K562 (cell line): ENCODE results near the gene TLCD1. TPM values are rescaled to one million over a fixed set of nuclear protein-coding genes. Genes with fewer than 3 reads are reported as not detected.

Source experiments
- ATF4 ChIP-seq: fragments of 450-650 bp; formaldehyde crosslinking; IDR thresholded peaks from 2 replicates; pipeline ENCODE4 v1.4.0; 2022; ENCODE audit warnings: mild to moderate bottlenecking, moderate library complexity
- CCAR2 ChIP-seq: fragments of 200-400 bp; formaldehyde crosslinking; IDR thresholded peaks from 2 replicates; pipeline ENCODE4 v1.6.1; 2017; ENCODE audit warnings: mild to moderate bottlenecking, low read depth, low read length
- CHD1 ChIP-seq: fragments of 200-600 bp; sonication (generic); IDR thresholded peaks from one replicate; pipeline ENCODE4 v1.6.1; 2012; ENCODE audit warnings: mild to moderate bottlenecking, moderate library complexity, low read length, inconsistent platforms
- COPS2 ChIP-seq: fragments of 450-650 bp; conservative IDR thresholded peaks from 2 replicates; pipeline ENCODE4 v1.6.1; 2016; ENCODE audit warnings: mild to moderate bottlenecking, moderate library complexity
- ELF4 ChIP-seq: fragments of 450-650 bp; formaldehyde crosslinking; IDR thresholded peaks from 2 replicates; pipeline ENCODE4 v1.4.0; 2022; ENCODE audit warnings: missing genetic modification characterization
- GATA2 ChIP-seq: sonication (generic); formaldehyde crosslinking; IDR thresholded peaks from 2 replicates; pipeline ENCODE4 v1.4.0; 2020; ENCODE audit warnings: mild to moderate bottlenecking, missing genetic modification reagents
- HSF4 ChIP-seq: fragments of 250-450 bp; sonication (Bioruptor Pico); IDR thresholded peaks from 2 replicates; pipeline ENCODE4 v2.1.2; 2022; ENCODE audit warnings: mild to moderate bottlenecking, moderate library complexity, borderline replicate concordance
- KAT7 ChIP-seq: sonication (generic); formaldehyde crosslinking; IDR thresholded peaks from 2 replicates; pipeline ENCODE4 v1.8.0; 2022; ENCODE audit warnings: missing genetic modification reagents, mild to moderate bottlenecking, borderline replicate concordance
- LARP7 ChIP-seq: fragments of 450-650 bp; IDR thresholded peaks from 2 replicates; pipeline ENCODE4 v1.6.1; 2016
- MYBL2 ChIP-seq, 2 experiments: fragments of 450-650 bp in 1 of 2; sonication (generic) in 1 of 2; formaldehyde crosslinking in 1 of 2; IDR thresholded peaks; 2 replicates each; pipeline versions ENCODE4 v1.6.1 to v1.8.1; 2017 to 2022; ENCODE audit warnings: borderline replicate concordance in 1 of 2, inconsistent platforms in 1 of 2, low read depth in 1 of 2, mild to moderate bottlenecking in 1 of 2, missing genetic modification reagents in 1 of 2, moderate library complexity in 1 of 2
- NONO ChIP-seq, 2 experiments: fragments of 200-400 bp in 1 of 2; fragments of 450-650 bp in 1 of 2; formaldehyde crosslinking in 1 of 2; IDR thresholded peaks; 2 replicates each; pipeline ENCODE4 v1.6.1; 2017; ENCODE audit warnings: low read depth in 2 of 2, mild to moderate bottlenecking in 2 of 2, moderate library complexity in 2 of 2, low read length in 1 of 2
- RBFOX2 ChIP-seq: fragments of 200-400 bp; formaldehyde crosslinking; IDR thresholded peaks from 2 replicates; pipeline ENCODE4 v1.6.1; 2017; ENCODE audit warnings: low read depth, mild to moderate bottlenecking, low read length, moderate library complexity
- RFX1 ChIP-seq: fragments of 450-650 bp; IDR thresholded peaks from 2 replicates; pipeline ENCODE4 v1.6.1; 2016; ENCODE audit warnings: mild to moderate bottlenecking, moderate library complexity
- RNF219 ChIP-seq: fragments of 250-450 bp; sonication (Bioruptor Pico); IDR thresholded peaks from 2 replicates; pipeline ENCODE4 v1.5.0; 2022; ENCODE audit warnings: mild to moderate bottlenecking
- SRSF1 ChIP-seq: fragments of 200-400 bp; formaldehyde crosslinking; IDR thresholded peaks from 2 replicates; pipeline ENCODE4 v1.6.1; 2017; ENCODE audit warnings: mild to moderate bottlenecking, low read depth, low read length, moderate library complexity
- TAF1 ChIP-seq: IDR thresholded peaks from 2 replicates; pipeline ENCODE4 v1.6.1; 2011; ENCODE audit warnings: mild to moderate bottlenecking, low read length, moderate library complexity; ENCODE audit not compliant: insufficient read depth, control insufficient read depth, severe bottlenecking; ENCODE audit errors: extremely low read depth
- TARDBP ChIP-seq: fragments of 450-650 bp; IDR thresholded peaks from 2 replicates; pipeline ENCODE4 v1.6.1; 2016
- ZKSCAN8 ChIP-seq: fragments of 200-800 bp; sonication (Bioruptor generic); IDR thresholded peaks from 2 replicates; pipeline ENCODE4 v1.6.1; 2016; ENCODE audit warnings: missing genetic modification characterization, missing compliant biosample characterization
- ZNF41 ChIP-seq: fragments of 250-450 bp; sonication (Bioruptor Pico); conservative IDR thresholded peaks from 2 replicates; pipeline ENCODE4 v1.4.0; 2020; ENCODE audit warnings: mild to moderate bottlenecking
- ZNF695 ChIP-seq: fragments of 450-650 bp; formaldehyde crosslinking; IDR thresholded peaks from 2 replicates; pipeline ENCODE4 v1.4.0; 2020; ENCODE audit warnings: mild to moderate bottlenecking, moderate library complexity
- ZSCAN32 ChIP-seq: fragments of 450-650 bp; formaldehyde crosslinking; IDR thresholded peaks from 2 replicates; pipeline ENCODE4 v1.4.0; 2020; ENCODE audit warnings: mild to moderate bottlenecking, moderate library complexity
- polyA plus RNA-seq, 8 experiments: library from polyadenylated mRNA; depleted of rRNA in 4 of 8; stranded (reverse) in 5 of 8; unstranded in 3 of 8; fragments of >200 nt; fragmentation: Nextera tagmentation in 2 of 8; fragmentation: Illumina TruSeq in 1 of 8; extraction: Ambion mirVana in 2 of 8; extraction: Trizol in 1 of 8; gene quantifications; 2 replicates each; pipeline versions ENCODE4 v1.2.1 to v1.2.3, GENCODE V29; 2011 to 2014; ENCODE audit warnings: inconsistent platforms in 1 of 8, missing spikeins in 1 of 8
- total RNA-seq, 7 experiments: library from RNA; depleted of rRNA in 6 of 7; stranded (reverse); fragments of >200 nt in 6 of 7; fragmentation: Illumina TruSeq in 2 of 7; extraction: Trizol in 2 of 7; gene quantifications; 2 replicates each; pipeline versions ENCODE4 v1.2.1 to v1.2.3, GENCODE V29; 2011 to 2021; ENCODE audit warnings: low replicate concordance in 1 of 7
- TF ChIP-seq, protein P1 (sequence below): fragments of 450-650 bp; formaldehyde crosslinking; IDR thresholded peaks from 2 replicates; pipeline ENCODE4 v1.4.0; 2020; ENCODE audit warnings: mild to moderate bottlenecking, mixed read lengths
- TF ChIP-seq, protein P2 (sequence below): fragments of 250-450 bp; sonication (Bioruptor Pico); IDR thresholded peaks from 2 replicates; pipeline ENCODE4 v1.4.0; 2020

The TLCD1 gene
- total and polyA plus RNA-seq, 9 of the 15 experiments (the other 6 are each of a cell fraction or from before 2014, with no cell fraction given), result 6.8 to 37.7 (median 21.7) TPM

DNA sequence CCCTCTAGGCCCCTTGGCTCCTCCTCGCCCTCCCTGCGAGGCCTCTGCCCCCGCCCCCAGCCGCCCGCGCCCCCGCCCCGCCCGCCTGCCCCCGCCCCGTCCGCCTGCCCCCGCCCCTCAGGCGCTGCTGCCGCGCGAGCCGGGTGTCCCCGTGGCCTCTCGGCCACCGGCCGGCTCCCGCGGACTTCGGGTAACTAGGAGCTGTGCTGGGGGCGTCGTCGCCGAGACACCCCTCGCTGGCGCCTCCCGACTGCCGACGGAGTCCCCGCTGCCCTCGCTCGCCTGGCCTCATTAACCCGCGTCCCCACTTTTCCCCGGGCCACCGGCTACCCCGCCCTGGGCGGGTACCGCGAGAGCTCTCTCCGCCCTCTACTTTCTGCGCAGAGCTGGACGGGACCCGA lies at the start of gene TLCD1 (continued):
- peak; percentile 77 for TF ChIP-seq RBFOX2
- TF ChIP-seq, protein P1, sequence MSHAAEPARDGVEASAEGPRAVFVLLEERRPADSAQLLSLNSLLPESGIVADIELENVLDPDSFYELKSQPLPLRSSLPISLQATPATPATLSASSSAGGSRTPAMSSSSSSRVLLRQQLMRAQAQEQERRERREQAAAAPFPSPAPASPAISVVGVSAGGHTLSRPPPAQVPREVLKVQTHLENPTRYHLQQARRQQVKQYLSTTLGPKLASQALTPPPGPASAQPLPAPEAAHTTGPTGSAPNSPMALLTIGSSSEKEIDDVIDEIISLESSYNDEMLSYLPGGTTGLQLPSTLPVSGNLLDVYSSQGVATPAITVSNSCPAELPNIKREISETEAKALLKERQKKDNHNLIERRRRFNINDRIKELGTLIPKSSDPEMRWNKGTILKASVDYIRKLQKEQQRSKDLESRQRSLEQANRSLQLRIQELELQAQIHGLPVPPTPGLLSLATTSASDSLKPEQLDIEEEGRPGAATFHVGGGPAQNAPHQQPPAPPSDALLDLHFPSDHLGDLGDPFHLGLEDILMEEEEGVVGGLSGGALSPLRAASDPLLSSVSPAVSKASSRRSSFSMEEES, result no peak
- no peak for TF ChIP-seq CCAR2
- TF ChIP-seq ELF4 (CRISPR knock-in tag), result no peak
- no peak for TF ChIP-seq MYBL2 (IDR thresholded peaks at IDR 0.05; ENCODE audit: low read depth)
- no peak for TF ChIP-seq MYBL2 (CRISPR knock-in tag; IDR thresholded peaks at IDR 0.05; ENCODE audit: borderline replicate concordance)
- no peak for TF ChIP-seq RFX1
- TF ChIP-seq GATA2 (CRISPR knock-in tag), result no peak
- TF ChIP-seq ATF4 (CRISPR knock-in tag), result no peak
- no peak for TF ChIP-seq COPS2
- no peak for TF ChIP-seq ZKSCAN8 (CRISPR knock-in tag)
- TF ChIP-seq NONO (IDR thresholded peaks at IDR 0.05; ENCODE audit: low read depth in 2 of 2, low read length in 1 of 2), result no peak
- TF ChIP-seq, protein P2, sequence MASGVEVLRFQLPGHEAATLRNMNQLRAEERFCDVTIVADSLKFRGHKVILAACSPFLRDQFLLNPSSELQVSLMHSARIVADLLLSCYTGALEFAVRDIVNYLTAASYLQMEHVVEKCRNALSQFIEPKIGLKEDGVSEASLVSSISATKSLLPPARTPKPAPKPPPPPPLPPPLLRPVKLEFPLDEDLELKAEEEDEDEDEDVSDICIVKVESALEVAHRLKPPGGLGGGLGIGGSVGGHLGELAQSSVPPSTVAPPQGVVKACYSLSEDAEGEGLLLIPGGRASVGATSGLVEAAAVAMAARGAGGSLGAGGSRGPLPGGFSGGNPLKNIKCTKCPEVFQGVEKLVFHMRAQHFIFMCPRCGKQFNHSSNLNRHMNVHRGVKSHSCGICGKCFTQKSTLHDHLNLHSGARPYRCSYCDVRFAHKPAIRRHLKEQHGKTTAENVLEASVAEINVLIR (CRISPR knock-in tag), result no peak
- TF ChIP-seq KAT7 (CRISPR knock-in tag), result no peak
- no peak for TF ChIP-seq ZNF695
- no peak for TF ChIP-seq TARDBP
- no peak for TF ChIP-seq TAF1
- TF ChIP-seq ZSCAN32, result no peak
- TF ChIP-seq CHD1, result no peak
- TF ChIP-seq SRSF1, result peak; percentile 76; the same call in 1 of the 2 replicates
- TF ChIP-seq HSF4 (CRISPR knock-in tag), result no peak
- no peak for TF ChIP-seq LARP7
- no peak for TF ChIP-seq RNF219 (CRISPR knock-in tag)
- no peak for TF ChIP-seq ZNF41 (CRISPR knock-in tag)
